SK-N-SH treated with all-trans-retinoic acid at 6 μM for 48 hours (cell line): ENCODE results near the gene TIMM17B.

ENCODE experiments used
- ATAC-seq: fragments of 200-7000 bp; cut with Tn5 transposase; 3 replicates; pipeline ENCODE4 v1.9.1; 2020; ENCODE audit warnings: mild to moderate bottlenecking, moderate library complexity
- ARNTL ChIP-seq: fragments of 450-650 bp; formaldehyde crosslinking; IDR thresholded peaks from 2 replicates; pipeline ENCODE4 v1.5.0; 2020; ENCODE audit warnings: low read depth, mild to moderate bottlenecking, moderate library complexity, borderline replicate concordance
- CREB5 ChIP-seq: fragments of 250-450 bp; sonication (Bioruptor Pico); IDR thresholded peaks from 2 replicates; pipeline ENCODE4 v1.5.1; 2020; ENCODE audit warnings: low read depth, mild to moderate bottlenecking, moderate library complexity
- CSDC2 ChIP-seq: fragments of 250-450 bp; sonication (Bioruptor Pico); IDR thresholded peaks from 2 replicates; pipeline ENCODE4 v1.5.0; 2020; ENCODE audit warnings: mild to moderate bottlenecking, moderate library complexity
- CSRNP3 ChIP-seq: fragments of 250-450 bp; sonication (Bioruptor Pico); IDR thresholded peaks from 2 replicates; pipeline ENCODE4 v1.5.1; 2021; ENCODE audit warnings: mild to moderate bottlenecking, moderate library complexity
- ESRRG ChIP-seq: fragments of 250-450 bp; sonication (Bioruptor Pico); IDR thresholded peaks from 2 replicates; pipeline ENCODE4 v1.6.1; 2021; ENCODE audit warnings: mild to moderate bottlenecking
- GLIS3 ChIP-seq: fragments of 250-450 bp; sonication (Bioruptor Pico); IDR thresholded peaks from 2 replicates; pipeline ENCODE4 v1.5.0; 2020; ENCODE audit warnings: mild to moderate bottlenecking, moderate library complexity
- ISL1 ChIP-seq: fragments of 250-450 bp; sonication (Bioruptor Pico); IDR thresholded peaks from 2 replicates; pipeline ENCODE4 v2.1.2; 2022; ENCODE audit warnings: mild to moderate bottlenecking, moderate library complexity
- PATZ1 ChIP-seq: fragments of 250-450 bp; sonication (Bioruptor Pico); IDR thresholded peaks from 2 replicates; pipeline ENCODE4 v1.8.0; 2020; ENCODE audit warnings: mild to moderate bottlenecking, moderate library complexity, borderline replicate concordance
- POU6F1 ChIP-seq: fragments of 250-450 bp; sonication (Bioruptor Pico); IDR thresholded peaks from 2 replicates; pipeline ENCODE4 v1.8.0; 2021; ENCODE audit warnings: low read depth, mild to moderate bottlenecking, moderate library complexity, borderline replicate concordance
- PPARA ChIP-seq: fragments of 250-450 bp; sonication (Bioruptor Pico); IDR thresholded peaks from 2 replicates; pipeline ENCODE4 v1.5.0; 2020; ENCODE audit warnings: mild to moderate bottlenecking, borderline replicate concordance
- SNAI2 ChIP-seq: fragments of 250-450 bp; sonication (Bioruptor Pico); IDR thresholded peaks from 2 replicates; pipeline ENCODE4 v1.5.0; 2020; ENCODE audit warnings: mild to moderate bottlenecking, moderate library complexity
- TCF4 ChIP-seq: fragments of 250-450 bp; sonication (Bioruptor Pico); IDR thresholded peaks from 2 replicates; pipeline ENCODE4 v1.8.0; 2021; ENCODE audit warnings: mild to moderate bottlenecking, moderate library complexity, borderline replicate concordance
- TOX ChIP-seq: fragments of 250-450 bp; sonication (Bioruptor Pico); IDR thresholded peaks from 2 replicates; pipeline ENCODE4 v1.8.0; 2021; ENCODE audit warnings: mild to moderate bottlenecking, moderate library complexity, borderline replicate concordance
- TSHZ2 ChIP-seq: fragments of 250-450 bp; sonication (Bioruptor Pico); IDR thresholded peaks from 2 replicates; pipeline ENCODE4 v1.5.0; 2020; ENCODE audit warnings: mild to moderate bottlenecking, moderate library complexity
- ZFP3 ChIP-seq: fragments of 250-450 bp; sonication (Bioruptor Pico); IDR thresholded peaks from 2 replicates; pipeline ENCODE4 v1.5.0; 2020; ENCODE audit warnings: mild to moderate bottlenecking, moderate library complexity
- ZFP30 ChIP-seq: fragments of 450-650 bp; formaldehyde crosslinking; IDR thresholded peaks from 2 replicates; pipeline ENCODE4 v1.5.0; 2022; ENCODE audit warnings: mild to moderate bottlenecking, moderate library complexity
- ZNF565 ChIP-seq: fragments of 450-650 bp; formaldehyde crosslinking; conservative IDR thresholded peaks from 2 replicates; pipeline ENCODE4 v1.5.0; 2020; ENCODE audit warnings: low read depth, mild to moderate bottlenecking, moderate library complexity
- ZNF70 ChIP-seq: fragments of 450-650 bp; formaldehyde crosslinking; IDR thresholded peaks from 2 replicates; pipeline ENCODE4 v1.5.0; 2020; ENCODE audit warnings: mild to moderate bottlenecking, moderate library complexity
- ZNF8 ChIP-seq: fragments of 450-650 bp; formaldehyde crosslinking; IDR thresholded peaks from 2 replicates; pipeline ENCODE4 v1.5.0; 2020; ENCODE audit warnings: mild to moderate bottlenecking, moderate library complexity

TIMM17B gene

GRCh38 chrX:48938721-48939425 is 41.3 kb upstream of the TIMM17B start:
- no peak for ATAC-seq
- TF ChIP-seq ZFP3 (CRISPR knock-in tag) (no peak), PATZ1 (CRISPR knock-in tag) (no peak), ISL1 (no peak), ARNTL (CRISPR knock-in tag) (no peak), ZNF8 (CRISPR knock-in tag) (no peak), CREB5 (CRISPR knock-in tag) (no peak), TSHZ2 (CRISPR knock-in tag) (no peak), ZNF70 (CRISPR knock-in tag) (no peak), GLIS3 (CRISPR knock-in tag) (no peak)
- TF ChIP-seq, all 23 proteins: peak for 0

GRCh38 chrX:48937054-48937907 is 39.7 kb upstream of the TIMM17B start:
- no peak for ATAC-seq
- no peak for TF ChIP-seq ESRRG
- no peak for TF ChIP-seq CSDC2
- TF ChIP-seq ZFP30 (CRISPR knock-in tag), result no peak
- TF ChIP-seq CREB5 (CRISPR knock-in tag), result no peak
- TF ChIP-seq PPARA (CRISPR knock-in tag), result no peak
- no peak for TF ChIP-seq ARNTL (CRISPR knock-in tag)
- no peak for TF ChIP-seq ZNF565 (CRISPR knock-in tag)
- no peak for TF ChIP-seq GLIS3 (CRISPR knock-in tag)
- TF ChIP-seq TOX (CRISPR knock-in tag), result no peak
- no peak for TF ChIP-seq CSRNP3 (CRISPR knock-in tag)
- TF ChIP-seq ZNF8 (CRISPR knock-in tag), result no peak
- no peak for TF ChIP-seq ZFP3 (CRISPR knock-in tag)
- TF ChIP-seq POU6F1 (CRISPR knock-in tag), result no peak
- TF ChIP-seq SNAI2 (CRISPR knock-in tag), result no peak
- no peak for TF ChIP-seq ZNF70 (CRISPR knock-in tag)
- TF ChIP-seq PATZ1 (CRISPR knock-in tag), result no peak
- TF ChIP-seq ISL1, result no peak
- TF ChIP-seq TCF4 (CRISPR knock-in tag), result no peak
